ENCODE data around the gene NUAK2.
"Not testable (repeated sequence)": the region's sequence is repeated elsewhere in the genome, so short reads cannot be mapped to it uniquely, and the experiment has no call there.

The NUAK2 gene

GRCh38 chr1:205321162-205321958, at the start of gene NUAK2:
Gene NUAK2 (minus strand): TSS chr1:205321745. CDS start chr1:205321628, 117 bp downstream.
- DNase-seq, result peak; percentile 85 to 87

GRCh38 chr1:205370780-205371179, 49.2 kb upstream of the NUAK2 start:
- DNase-seq, result no peak

- no peak for DNase-seq
Observed at GRCh38 chr1:205369701-205370123, 48.2 kb upstream of the NUAK2 start.

GRCh38 chr1:205368478-205368877, 46.9 kb upstream of the NUAK2 start:
- DNase-seq, result no peak

- no peak for DNase-seq
Observed at GRCh38 chr1:205365945-205366463, 44.5 kb upstream of the NUAK2 start.

- not testable (repeated sequence) for DNase-seq
Observed at GRCh38 chr1:205365086-205365485, 43.5 kb upstream of the NUAK2 start.

GRCh38 chr1:205360891-205361290, 39.3 kb upstream of the NUAK2 start:
- DNase-seq, result no peak

GRCh38 chr1:205359771-205360565, 38.4 kb upstream of the NUAK2 start:
- DNase-seq, result no peak

- no peak for DNase-seq
Observed at GRCh38 chr1:205358579-205358978, 37.0 kb upstream of the NUAK2 start.

GRCh38 chr1:205357567-205357966, 36.0 kb upstream of the NUAK2 start:
- DNase-seq, result no peak

- no peak for DNase-seq
Observed at GRCh38 chr1:205356440-205357139, 35.0 kb upstream of the NUAK2 start, which contains the start of gene KLHDC8A. Gene KLHDC8A (minus strand): TSS chr1:205356922. CDS start chr1:205343604, 13,318 bp downstream.

- no peak for DNase-seq
Observed at GRCh38 chr1:205355075-205355453, 33.5 kb upstream of the NUAK2 start.

- DNase-seq, result peak; percentile 59 to 76
Observed at GRCh38 chr1:205354259-205355074, 32.9 kb upstream of the NUAK2 start.

- no peak for DNase-seq
Observed at GRCh38 chr1:205353612-205354011, 32.1 kb upstream of the NUAK2 start.

GRCh38 chr1:205353191-205353590, 31.6 kb upstream of the NUAK2 start:
- no peak for DNase-seq

- no peak for DNase-seq
Observed at GRCh38 chr1:205351984-205352713, 30.6 kb upstream of the NUAK2 start.

- no peak for DNase-seq
Observed at GRCh38 chr1:205350691-205351141, 29.2 kb upstream of the NUAK2 start.

- DNase-seq, result no peak
Observed at GRCh38 chr1:205350124-205350523, 28.6 kb upstream of the NUAK2 start.

- no peak for DNase-seq
Observed at GRCh38 chr1:205348554-205349487, 27.3 kb upstream of the NUAK2 start.

- no peak for DNase-seq
Observed at GRCh38 chr1:205346956-205347574, 25.5 kb upstream of the NUAK2 start.
